Limb (tissue), 2 donors: Measurements from ENCODE around the gene CYP4F22.
"Not testable (repeated sequence)": the region's sequence is repeated elsewhere in the genome, so short reads cannot be mapped to it uniquely, and the experiment has no call there.

ENCODE experiments used
- DNase-seq, 2 donors: peaks; one replicate each; pipeline ENCODE4 v3.0.0-alpha.2; 2016; ENCODE audit errors: extremely low spot score in 2 of 2

Gene CYP4F22

GRCh38 chr19:15488489-15489226 is 19.7 kb upstream of the CYP4F22 start:
- DNase-seq = no peak

GRCh38 chr19:15495151-15495550 is 13.2 kb upstream of the CYP4F22 start:
- no peak for DNase-seq

GRCh38 chr19:15498156-15498858 is 10.0 kb upstream of the CYP4F22 start:
- DNase-seq = no peak

GRCh38 chr19:15498910-15499309 is 9.4 kb upstream of the CYP4F22 start:
- DNase-seq = no peak

- DNase-seq = no peak
These were observed 6.7 kb upstream of the CYP4F22 start for GRCh38 chr19:15501596-15501995.

GRCh38 chr19:15502264-15502663 is 6.1 kb upstream of the CYP4F22 start:
- DNase-seq = no peak

GRCh38 chr19:15506074-15506571 is 2.2 kb upstream of the CYP4F22 start:
- no peak for DNase-seq

- DNase-seq = no peak
These were observed 974 bp upstream of the CYP4F22 start for GRCh38 chr19:15507068-15508034.

GRCh38 chr19:15511671-15512424 is 3.5 kb downstream of the CYP4F22 start:
- no peak for DNase-seq

GRCh38 chr19:15515227-15515625 is 6.9 kb downstream of the CYP4F22 start:
- DNase-seq = not testable (repeated sequence)

- DNase-seq = no peak
These were observed 8.0 kb downstream of the CYP4F22 start for GRCh38 chr19:15516363-15516762.

- DNase-seq = no peak
These were observed 9.5 kb downstream of the CYP4F22 start for GRCh38 chr19:15517778-15518177.

GRCh38 chr19:15519433-15519976 is 11.2 kb downstream of the CYP4F22 start:
- DNase-seq = no peak

GRCh38 chr19:15524781-15525180 is 16.5 kb downstream of the CYP4F22 start:
- no peak for DNase-seq

- no peak for DNase-seq
These were observed 17.0 kb downstream of the CYP4F22 start for GRCh38 chr19:15525291-15525690.

- no peak for DNase-seq
These were observed 18.1 kb downstream of the CYP4F22 start for GRCh38 chr19:15526408-15526807.

- DNase-seq = no peak
These were observed 19.4 kb downstream of the CYP4F22 start for GRCh38 chr19:15527705-15528104.

- no peak for DNase-seq
These were observed 21.5 kb downstream of the CYP4F22 start for GRCh38 chr19:15529774-15530372.

GRCh38 chr19:15532779-15533521 is 24.6 kb downstream of the CYP4F22 start:
- no peak for DNase-seq

- not testable (repeated sequence) for DNase-seq
These were observed 25.2 kb downstream of the CYP4F22 start for GRCh38 chr19:15533522-15533830.
